Activated CD4-positive, alpha-beta T cell treated with anti-CD3 and anti-CD28 coated beads for 24 hours (primary cell): ENCODE results near the gene CLASP1.

Experiments used
- DNase-seq, 2 donors: peaks; one replicate each; pipeline ENCODE4 v3.0.0-alpha.2; 2020; ENCODE audit warnings: low read depth in 2 of 2

The CLASP1 gene

DNA sequence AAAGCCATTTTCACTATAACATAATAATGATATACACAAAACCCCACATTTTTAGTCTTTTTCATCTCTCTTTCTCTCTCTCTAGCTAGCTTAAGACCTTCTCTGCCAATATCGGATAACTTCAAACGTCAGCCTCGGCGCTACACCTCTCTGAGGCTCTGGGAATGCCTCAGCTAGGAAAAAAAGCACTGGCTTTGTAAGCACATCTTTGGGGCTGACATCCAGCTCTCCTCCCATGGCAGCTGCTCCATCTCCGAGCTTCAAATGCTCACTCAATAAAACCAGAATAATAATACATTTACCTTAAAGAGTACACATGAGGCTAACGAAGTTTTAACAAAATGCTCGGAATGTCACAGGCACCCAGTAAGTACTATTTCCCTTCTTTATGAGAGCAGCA lies 107.8 kb downstream of the CLASP1 start:
- no peak for DNase-seq

DNA sequence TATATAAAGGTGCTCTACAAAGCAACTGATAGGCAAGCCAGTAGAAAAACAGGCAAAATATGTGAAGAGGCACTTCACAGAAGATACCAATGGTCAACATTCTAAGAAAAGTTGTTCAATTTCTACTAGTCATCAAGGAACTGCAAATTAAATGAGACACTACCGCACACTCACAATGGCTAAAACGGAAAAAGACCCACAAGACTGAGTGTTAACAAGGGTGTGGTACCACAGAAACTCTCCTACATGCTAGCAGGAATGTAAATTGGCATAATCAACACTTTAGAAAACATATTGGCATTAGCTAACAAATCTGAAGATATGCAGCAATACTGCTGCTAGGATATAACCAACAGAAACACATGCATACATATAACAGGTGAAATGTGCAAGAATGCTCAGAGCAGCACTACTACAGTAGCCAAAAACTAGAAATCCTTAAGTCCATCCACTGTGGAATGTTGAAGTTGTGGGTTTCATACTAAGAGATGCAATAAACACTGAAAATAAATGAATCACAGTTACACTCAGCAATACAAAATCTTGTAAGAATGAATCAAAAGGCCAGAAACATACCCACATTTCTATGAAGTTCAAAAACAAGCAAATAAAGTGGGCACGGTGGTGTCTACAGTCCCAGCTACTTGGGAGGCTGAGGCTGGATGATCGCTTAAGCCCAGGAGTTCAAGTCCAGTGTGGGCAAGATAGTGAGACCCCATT lies 109.4 kb downstream of the CLASP1 start:
- no peak for DNase-seq

DNA sequence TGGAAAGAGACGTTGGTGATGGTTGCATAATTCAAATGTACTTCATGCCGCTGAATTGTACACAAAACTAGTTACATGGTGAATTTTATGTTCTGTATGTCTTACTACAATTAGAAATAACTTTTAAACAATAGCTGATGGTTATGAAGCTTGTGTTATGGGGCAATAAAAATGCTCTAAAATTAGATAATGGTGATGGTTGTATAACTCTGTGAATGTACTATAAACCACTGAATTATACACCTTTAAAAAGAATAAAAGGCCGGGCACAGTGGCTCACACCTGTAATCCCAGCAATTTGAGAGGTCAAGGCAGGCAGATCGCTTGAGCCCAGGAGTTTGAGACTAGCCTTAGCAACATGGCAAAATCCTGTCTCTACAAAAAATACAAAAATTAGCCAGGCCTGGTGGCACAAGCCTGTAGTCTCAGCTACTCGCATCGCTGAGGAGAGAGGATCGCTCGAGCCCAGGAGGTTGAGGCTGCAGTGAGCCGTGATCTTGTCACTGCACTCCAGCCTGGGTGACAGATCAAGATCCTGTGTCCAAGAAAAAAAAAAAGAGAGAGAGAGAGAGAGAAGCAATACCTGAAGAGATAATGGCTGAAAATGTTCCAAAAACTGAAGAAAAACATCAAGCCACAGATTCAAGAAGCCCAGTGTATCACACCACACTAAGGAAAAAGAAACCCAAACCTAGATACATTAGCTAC lies 112.3 kb downstream of the CLASP1 start:
- DNase-seq, result no peak

DNA sequence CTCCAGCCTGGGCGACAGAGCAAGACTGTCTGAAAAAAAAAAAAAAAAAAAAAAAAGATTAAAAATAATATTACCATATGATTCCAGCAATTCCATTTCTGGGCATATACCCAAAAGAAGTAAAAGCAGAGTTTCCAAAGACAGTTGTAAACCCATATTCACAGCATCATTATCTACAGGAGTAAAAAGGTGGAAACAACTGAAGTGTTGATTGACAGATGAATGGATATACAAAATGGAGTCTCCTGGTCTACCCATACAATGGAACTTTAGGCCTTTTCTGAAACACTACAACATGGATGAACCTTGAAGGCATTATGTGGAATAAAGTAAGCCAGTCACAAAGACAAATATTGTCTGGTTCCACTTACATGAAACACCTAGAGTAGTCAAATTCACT lies 112.9 kb downstream of the CLASP1 start:
- no peak for DNase-seq

DNA sequence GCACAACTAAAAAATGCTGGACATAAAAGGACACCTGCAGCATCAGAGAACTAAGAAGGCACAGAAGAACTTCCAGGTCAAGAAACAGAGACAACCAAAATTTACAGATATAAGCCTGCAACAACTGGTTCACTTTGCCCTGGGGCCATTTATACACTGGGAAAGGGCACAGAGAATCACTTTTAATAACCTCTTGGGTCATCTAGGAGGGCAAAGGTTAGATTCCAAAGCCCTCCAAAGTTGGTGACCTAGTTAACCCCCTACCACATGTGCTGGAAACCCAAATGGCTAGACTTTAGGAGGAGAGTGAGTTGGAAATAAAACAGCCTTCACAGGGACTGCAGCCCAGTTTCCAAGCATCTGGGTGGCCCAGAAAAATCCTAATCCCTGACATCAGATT lies 115.3 kb downstream of the CLASP1 start:
- DNase-seq, result no peak

DNA sequence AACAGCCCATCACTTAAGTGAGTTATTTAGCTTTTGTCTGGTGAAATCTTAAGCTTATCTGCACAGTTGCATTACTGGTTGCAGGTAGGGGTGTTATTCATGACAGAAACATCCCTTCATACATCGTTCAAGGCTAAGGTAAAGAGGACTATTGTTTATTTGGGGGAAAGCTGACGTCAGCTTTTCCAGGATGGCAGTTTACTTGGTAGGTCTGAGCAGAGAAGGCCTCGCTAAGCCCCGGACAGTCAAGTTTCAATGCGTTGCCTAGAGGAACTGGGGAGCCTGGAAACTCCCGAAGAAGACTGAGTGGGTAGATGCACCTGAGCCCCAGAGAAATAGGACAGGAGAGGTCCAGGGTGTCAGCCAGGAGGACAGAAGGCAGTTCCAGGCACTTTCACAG lies 116.4 kb downstream of the CLASP1 start:
- no peak for DNase-seq

DNA sequence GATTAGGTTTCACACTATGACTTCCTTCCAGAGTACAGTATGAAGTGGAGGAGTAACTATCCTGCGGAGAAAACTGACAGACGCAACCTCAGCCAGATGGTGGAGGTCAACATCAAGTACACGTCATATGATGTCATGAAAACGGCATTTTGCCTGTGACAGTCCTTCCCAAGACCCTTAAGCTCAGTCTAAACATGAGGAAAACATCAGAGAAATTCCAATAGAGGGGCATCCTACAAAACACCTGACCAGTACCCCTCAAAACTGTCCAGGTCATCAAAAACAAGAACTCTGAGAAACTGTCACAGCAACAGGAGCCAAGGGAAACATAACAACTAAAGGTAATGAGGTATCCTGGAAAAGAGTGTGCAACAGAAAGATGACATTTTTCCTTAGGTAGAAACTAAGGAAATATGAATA lies 116.9 kb downstream of the CLASP1 start:
- no peak for DNase-seq

DNA sequence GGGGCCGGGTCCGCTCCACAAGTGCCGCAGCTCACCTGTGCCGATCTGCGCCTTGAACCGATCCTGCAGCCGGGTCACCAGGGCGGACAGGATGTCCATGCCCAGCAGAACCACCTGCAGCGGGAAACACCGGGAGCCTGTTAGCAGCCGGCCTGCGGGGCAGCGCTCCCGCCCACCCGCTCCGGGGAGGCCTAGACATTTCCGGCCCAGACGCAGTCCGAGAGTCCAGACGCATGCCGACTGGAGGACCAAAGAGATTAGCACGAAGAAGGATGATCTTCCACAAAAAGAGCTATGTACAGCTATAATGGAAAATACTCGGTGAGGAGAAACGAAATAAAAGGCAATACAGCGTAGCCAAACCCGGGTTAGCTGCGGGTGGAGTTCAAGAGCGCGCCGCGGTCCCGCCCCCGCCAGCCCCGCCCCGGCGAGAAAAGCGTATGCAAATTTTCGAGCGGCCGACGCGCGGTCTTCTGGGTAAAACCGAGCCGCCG lies 119.0 kb downstream of the CLASP1 start:
- DNase-seq, result peak; percentile 75 to 86

DNA sequence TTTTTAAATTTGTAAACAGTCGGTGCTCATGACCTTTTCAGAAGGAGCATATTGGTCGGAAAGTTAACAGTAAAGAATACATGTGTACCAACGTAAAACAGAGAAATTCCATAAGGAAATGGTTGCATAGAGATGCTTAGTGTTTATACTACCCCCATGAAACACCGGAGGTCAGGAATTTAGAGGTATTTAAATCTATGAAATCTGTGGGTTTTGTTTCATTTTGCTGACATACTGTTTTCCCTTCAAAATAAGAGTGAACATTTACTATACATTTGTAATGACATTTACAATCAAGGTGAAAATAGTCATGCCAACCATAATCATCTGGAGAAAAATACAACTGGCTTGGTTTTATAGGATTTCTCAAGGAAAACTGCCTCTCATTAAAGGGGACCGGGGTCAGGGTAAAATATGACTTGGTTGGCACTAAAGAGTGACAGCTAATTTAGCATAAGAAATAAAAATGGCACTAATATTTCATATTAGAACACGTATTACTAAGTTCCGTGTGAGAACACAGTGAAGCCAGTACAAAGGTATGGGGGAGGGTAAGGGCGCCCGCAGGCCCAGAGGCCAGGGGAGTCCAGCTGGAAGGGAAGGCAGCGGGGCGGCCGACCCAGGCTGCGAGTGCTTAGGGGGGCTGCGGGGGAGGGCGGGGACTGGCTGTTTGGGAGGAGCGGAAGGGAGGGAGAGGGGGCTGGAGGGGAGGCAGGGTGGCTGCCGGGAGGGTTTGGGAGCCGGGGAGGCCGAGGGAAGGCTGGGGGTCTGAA lies 119.6 kb downstream of the CLASP1 start:
- DNase-seq, result peak in 1 of 2 donors; percentile 8

DNA sequence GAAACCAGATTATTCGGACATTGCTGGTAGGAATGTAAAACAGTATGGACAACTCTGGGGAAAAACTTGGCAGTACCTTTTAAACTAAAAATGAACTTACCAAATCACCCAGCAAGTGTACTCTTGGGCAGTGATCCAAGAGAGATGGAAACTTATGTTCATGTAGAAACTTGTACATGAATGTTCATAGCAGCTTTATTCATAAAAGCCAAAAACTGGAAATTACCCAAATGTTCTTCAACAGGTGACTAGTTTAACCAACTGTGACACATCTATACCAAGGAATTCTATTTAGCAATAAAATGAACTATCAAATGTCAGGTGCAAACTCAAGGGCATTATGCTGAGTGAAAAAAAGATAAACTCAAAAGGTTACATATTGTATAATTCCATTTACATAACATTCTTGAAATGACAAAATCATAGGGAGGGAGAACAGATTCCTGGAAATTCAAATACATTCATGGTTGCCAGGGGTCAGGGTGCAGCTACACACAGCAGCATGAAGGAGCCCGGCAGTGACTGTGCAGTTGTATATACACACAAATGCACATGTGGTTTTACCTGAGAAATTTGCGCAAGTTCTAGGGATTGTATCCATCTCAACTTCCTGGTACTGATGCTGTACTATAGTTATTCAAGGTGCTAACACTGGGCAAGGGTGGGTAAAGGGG lies 122.1 kb downstream of the CLASP1 start:
- peak; percentile 19 to 27 for DNase-seq

DNA sequence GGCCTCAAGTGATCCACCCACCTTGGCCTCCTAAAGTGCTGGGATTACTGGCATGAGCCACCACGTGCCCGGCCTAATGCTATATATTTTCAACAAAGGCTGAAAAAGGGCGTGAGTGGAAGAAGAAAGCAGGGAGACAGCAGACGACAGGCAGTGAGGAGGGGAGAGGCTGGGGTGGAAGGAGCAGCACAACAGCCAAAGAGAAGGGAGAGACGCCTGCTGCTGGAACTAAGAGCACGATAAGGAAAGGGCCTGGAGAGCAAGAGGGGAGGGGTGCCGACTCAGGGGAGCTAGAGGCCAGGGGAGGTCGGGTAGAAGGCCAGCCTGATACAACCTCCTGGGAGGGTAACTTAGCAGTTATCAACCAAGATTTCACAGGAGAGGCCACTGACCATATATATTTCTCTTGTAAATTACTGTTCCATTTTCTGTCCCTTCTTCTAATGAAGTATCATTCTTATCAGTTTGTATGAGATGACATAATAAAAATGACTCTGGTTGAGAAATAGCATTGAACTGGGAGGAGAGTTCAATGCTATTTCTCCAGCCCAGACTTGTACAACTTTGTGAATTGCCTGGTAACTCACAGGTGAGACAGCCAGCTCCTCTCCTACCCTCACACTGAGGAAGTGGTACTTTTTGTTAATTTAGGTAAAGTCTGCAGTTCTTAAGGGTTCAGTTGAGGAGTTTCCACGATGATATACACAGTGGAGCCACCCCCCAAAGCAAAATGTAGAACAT lies 124.4 kb downstream of the CLASP1 start:
- no peak for DNase-seq

DNA sequence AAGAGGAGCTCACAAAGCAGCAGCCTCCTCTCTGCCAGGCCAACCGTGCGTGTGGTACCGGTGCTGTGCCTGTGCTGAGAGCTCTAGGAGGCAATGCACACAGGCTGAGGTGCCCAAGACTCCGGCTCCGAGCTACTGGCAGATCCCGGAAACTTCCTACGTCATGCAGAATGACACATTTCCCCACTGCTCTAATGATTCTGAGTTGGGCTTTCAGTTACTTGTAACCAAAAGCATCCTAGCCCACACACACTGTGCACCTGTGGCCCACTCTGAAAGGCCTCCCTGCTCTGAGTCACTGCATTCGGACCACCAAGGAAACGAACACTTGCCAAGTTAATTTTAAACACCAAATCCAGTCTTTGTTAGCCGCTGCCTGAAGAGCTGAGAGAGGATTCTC lies 127.9 kb downstream of the CLASP1 start:
- DNase-seq, result no peak

DNA sequence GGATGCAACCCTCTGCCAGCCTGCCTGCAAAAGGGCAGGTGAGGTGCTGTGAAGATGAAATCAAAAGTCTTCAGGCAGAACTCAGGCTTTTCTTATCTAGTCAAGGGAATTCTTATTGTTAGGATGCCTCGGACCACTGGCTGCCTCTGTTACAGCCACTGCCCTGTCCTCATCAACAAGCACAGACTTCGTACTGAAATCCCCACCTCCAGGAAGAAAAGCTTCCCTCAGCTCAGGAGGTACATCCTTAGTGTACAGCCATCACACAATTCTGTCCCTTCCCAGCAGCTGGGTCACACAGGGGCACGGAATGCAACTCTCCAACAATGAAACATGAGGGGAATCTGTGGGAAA lies 128.6 kb downstream of the CLASP1 start:
- DNase-seq, result no peak

DNA sequence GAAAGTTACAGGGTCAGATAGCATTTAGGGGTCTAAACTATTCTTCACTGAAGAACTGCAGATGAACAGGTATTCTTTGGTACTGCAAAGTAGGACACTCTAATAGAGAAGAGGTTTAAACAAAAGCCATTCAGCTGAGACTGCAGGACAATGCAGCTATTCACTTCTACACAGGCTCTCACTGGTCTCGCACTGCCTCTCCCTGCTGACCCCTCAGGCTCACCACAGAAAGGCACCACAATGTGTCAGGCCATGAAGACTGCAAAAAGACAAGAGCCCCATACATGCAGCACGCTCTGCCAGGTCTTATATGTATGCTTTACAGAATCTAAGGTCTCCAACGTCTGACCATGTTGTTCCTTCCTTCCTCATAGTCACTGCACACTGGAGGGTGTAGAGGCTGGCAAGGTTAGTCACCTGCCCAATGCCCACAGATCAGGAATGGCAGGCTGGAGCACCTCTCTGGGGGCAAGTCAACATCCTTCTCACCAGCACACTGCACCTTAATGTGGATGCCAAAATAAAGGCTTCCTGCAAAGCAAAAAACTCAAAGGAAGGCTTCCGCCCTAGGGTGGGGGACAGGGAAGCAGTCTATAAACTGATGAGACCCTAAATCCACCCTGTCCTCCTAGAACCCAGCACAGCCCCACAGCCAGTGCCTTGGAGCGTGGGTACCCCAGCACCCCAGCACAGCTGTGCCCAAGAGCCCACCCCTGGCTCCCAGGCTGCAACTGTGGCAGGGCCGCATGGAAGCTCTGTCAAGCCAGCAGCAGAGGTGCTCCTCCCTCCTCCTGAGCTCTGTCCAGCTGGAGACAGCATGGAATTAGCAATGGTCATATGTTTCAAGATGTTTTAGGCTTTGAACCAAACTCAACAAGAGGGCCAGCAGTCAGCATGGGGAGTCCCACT lies 129.3 kb downstream of the CLASP1 start:
- no peak for DNase-seq

DNA sequence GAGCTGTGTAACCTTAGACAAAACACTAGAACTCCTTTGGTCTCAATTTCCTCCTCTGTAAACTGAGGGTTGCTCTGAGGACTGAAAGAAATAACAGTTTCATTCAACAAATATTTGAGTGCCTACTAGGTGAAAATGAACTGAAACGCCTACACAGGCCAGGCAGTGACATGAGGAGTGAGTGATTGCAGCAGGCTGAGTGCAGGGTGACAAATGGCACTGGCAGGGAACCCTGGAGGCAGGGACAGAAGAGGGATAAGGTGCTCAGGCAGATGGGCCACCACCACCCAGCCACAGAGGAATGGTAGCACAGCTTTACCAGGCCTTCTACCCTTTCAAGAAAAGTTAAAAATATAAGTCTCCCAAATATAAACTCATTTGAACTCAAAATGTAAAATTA lies 130.1 kb downstream of the CLASP1 start:
- no peak for DNase-seq

DNA sequence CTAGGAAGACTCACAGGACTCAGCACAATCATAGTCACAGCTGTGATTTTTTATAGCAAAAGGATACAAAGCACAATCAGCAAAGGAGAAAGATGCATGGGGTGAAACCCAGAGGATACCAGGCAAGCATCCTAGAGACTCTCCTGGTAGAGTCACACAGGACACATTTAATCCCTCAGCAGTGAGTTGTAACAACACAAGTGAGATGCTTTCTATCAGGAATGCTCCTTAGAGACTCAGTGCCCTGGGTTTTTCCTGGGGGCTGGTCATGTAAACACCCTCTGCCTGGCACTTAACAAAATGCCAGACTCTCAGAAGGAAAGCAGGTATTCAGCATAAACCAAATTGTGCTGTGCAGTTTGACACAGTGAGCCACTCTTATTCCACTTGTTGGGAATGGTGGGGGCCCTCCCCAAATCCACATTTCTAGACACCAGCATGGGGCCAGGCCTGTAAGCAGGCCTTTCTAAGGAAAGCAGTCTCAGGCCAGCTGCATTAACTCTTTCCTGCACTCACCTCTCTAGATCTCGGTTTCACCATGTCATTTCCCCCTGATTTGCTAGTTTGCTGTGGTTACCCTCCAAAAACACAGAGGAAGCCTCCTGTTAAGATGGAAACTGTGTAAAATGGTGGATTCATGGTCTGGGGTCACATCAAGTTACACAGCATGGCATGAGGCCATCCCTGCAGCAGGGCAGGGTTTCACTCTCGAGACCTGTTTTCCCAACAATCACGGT lies 135.5 kb downstream of the CLASP1 start:
- DNase-seq, result no peak

DNA sequence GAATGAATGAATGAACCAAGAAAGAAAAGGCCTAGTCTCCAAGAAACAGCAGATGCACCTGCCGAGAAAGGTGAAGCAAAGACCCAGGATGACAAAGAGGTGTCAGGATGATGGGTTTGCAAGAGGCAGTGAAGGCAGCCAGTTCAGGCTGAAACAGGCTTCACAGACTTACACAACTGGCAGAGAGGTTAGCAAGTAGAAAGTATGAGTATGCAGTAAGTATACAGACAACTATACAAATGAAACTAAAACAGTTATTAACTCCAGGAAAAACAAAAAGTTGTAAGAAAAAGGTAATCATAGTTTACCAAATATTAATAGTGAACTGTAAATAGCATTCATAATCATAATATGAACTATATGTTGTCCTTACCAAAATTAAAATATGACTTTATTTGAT lies 138.4 kb downstream of the CLASP1 start:
- no peak for DNase-seq

DNA sequence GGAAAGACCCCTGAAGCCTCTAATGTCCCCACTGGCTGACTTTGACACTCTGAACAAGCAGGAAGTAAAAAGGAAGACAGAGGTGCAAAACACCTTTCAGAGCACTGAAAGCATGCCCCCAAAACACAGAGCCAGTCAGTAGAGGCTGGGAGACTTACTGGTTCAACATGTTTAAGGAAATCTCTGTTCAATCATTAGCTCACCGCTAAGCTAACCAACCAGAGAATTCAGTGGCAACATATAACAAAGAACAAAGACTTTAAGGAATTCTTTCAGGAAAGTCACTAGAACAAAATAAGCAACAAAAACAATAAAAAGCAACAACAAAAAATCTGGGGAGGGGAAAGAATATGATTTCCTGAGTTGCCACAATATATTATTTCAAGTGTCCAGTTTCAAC lies 142.6 kb downstream of the CLASP1 start:
- DNase-seq, result no peak

DNA sequence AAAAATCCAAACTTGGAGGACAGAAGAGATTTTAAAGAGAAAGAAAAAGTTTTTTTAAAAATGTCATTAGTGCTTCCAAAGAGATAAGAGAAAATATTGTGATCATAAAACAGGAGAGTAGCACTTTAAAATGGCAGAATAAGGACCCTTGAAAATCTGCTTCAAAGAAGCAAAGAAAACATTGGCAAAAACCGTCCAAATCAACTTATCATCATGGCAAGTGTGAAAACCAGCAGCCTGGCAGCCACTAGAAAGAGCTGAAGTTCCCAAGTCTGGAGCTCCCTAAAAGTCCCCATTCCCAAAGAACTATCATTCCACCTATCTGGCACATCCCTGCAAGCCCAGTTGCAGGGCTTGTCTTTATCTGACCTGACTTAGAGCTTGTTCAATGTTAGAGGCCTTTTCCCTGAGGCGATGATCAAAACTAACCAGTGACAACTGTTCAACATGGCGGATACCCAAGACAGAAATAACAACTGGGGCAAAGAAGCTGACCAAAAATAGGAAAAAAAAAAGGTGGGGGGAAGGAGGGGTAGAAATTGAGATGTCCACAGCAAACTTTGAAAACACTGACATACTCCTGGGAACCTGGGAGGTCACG lies 143.2 kb downstream of the CLASP1 start:
- no peak for DNase-seq
